ENCODE results near the gene ZNF483.
"Not testable (repeated sequence)": the region's sequence is repeated elsewhere in the genome, so short reads cannot be mapped to it uniquely, and the experiment has no call there.

The ZNF483 gene

GRCh38 chr9:111525056-111525977 is at the start of gene ZNF483:
TSS of gene ZNF483 (plus strand) at chr9:111525179. CDS start at chr9:111527396, 2,217 bp downstream.
- peak; percentile 45 for DNase-seq
- in situ Hi-C loops (cut with HindIII; ENCODE audit: low pct_ligation_motif_present, low pct_unique_long_range_greater_than_20kb, low sequenced_read_pairs) = no loop called here

GRCh38 chr9:111475195-111475594 is 49.8 kb upstream of the ZNF483 start:
- DNase-seq = no peak
- in situ Hi-C loops (cut with HindIII; ENCODE audit: low pct_ligation_motif_present, low pct_unique_long_range_greater_than_20kb, low sequenced_read_pairs) = no loop called here

GRCh38 chr9:111477677-111478076 is 47.3 kb upstream of the ZNF483 start:
- DNase-seq = no peak
- in situ Hi-C loops (cut with HindIII; ENCODE audit: low pct_ligation_motif_present, low pct_unique_long_range_greater_than_20kb, low sequenced_read_pairs) = no loop called here

- DNase-seq = no peak
- in situ Hi-C loops (cut with HindIII; ENCODE audit: low pct_ligation_motif_present, low pct_unique_long_range_greater_than_20kb, low sequenced_read_pairs) = no loop called here
Measured at GRCh38 chr9:111481885-111482636, 42.9 kb upstream of the ZNF483 start.

GRCh38 chr9:111482694-111483438 is 42.1 kb upstream of the ZNF483 start:
- in situ Hi-C loops (cut with HindIII; ENCODE audit: low pct_ligation_motif_present, low pct_unique_long_range_greater_than_20kb, low sequenced_read_pairs) = no loop called here
- peak; percentile 57 for DNase-seq

GRCh38 chr9:111483439-111483857 is 41.5 kb upstream of the ZNF483 start:
- in situ Hi-C loops (cut with HindIII; ENCODE audit: low pct_ligation_motif_present, low pct_unique_long_range_greater_than_20kb, low sequenced_read_pairs) = no loop called here
- no peak for DNase-seq

- in situ Hi-C loops (cut with HindIII; ENCODE audit: low pct_ligation_motif_present, low pct_unique_long_range_greater_than_20kb, low sequenced_read_pairs) = no loop called here
- peak; percentile 78 for DNase-seq
Measured at GRCh38 chr9:111483858-111484571, 41.0 kb upstream of the ZNF483 start, which contains the start of gene ECPAS. TSS of gene ECPAS (minus strand) at chr9:111484383. CDS start at chr9:111472918, 11,465 bp downstream.

- DNase-seq = no peak
- in situ Hi-C loops (cut with HindIII; ENCODE audit: low pct_ligation_motif_present, low pct_unique_long_range_greater_than_20kb, low sequenced_read_pairs) = no loop called here
Measured at GRCh38 chr9:111484572-111484894, 40.4 kb upstream of the ZNF483 start.

- DNase-seq; in situ Hi-C loops (cut with HindIII; ENCODE audit: low pct_ligation_motif_present, low pct_unique_long_range_greater_than_20kb, low sequenced_read_pairs): not testable (repeated sequence)
Measured at GRCh38 chr9:111497196-111497595, 27.8 kb upstream of the ZNF483 start.

- in situ Hi-C loops (cut with HindIII; ENCODE audit: low pct_ligation_motif_present, low pct_unique_long_range_greater_than_20kb, low sequenced_read_pairs) = no loop called here
- DNase-seq = no peak
Measured at GRCh38 chr9:111501005-111501562, 23.9 kb upstream of the ZNF483 start.

- no peak for DNase-seq
- in situ Hi-C loops (cut with HindIII; ENCODE audit: low pct_ligation_motif_present, low pct_unique_long_range_greater_than_20kb, low sequenced_read_pairs) = no loop called here
Measured at GRCh38 chr9:111501648-111502047, 23.3 kb upstream of the ZNF483 start.

GRCh38 chr9:111502506-111502905 is 22.5 kb upstream of the ZNF483 start:
- no peak for DNase-seq
- in situ Hi-C loops (cut with HindIII; ENCODE audit: low pct_ligation_motif_present, low pct_unique_long_range_greater_than_20kb, low sequenced_read_pairs) = no loop called here

- not testable (repeated sequence) for DNase-seq
Measured at GRCh38 chr9:111511581-111511980, 13.4 kb upstream of the ZNF483 start.

GRCh38 chr9:111514967-111515366 is 10.0 kb upstream of the ZNF483 start:
- in situ Hi-C loops (cut with HindIII; ENCODE audit: low pct_ligation_motif_present, low pct_unique_long_range_greater_than_20kb, low sequenced_read_pairs) = no loop called here

More at GRCh38 chr9:111511581-111511980, 13.4 kb upstream of the ZNF483 start:
- in situ Hi-C loops (cut with HindIII; ENCODE audit: low pct_ligation_motif_present, low pct_unique_long_range_greater_than_20kb, low sequenced_read_pairs) = not testable (repeated sequence)

GRCh38 chr9:111516061-111516465 is 8.9 kb upstream of the ZNF483 start:
- DNase-seq = no peak
- in situ Hi-C loops (cut with HindIII; ENCODE audit: low pct_ligation_motif_present, low pct_unique_long_range_greater_than_20kb, low sequenced_read_pairs) = no loop called here

More at GRCh38 chr9:111514967-111515366, 10.0 kb upstream of the ZNF483 start:
- no peak for DNase-seq

- DNase-seq = no peak
- in situ Hi-C loops (cut with HindIII; ENCODE audit: low pct_ligation_motif_present, low pct_unique_long_range_greater_than_20kb, low sequenced_read_pairs) = no loop called here
Measured at GRCh38 chr9:111524731-111525055, 286 bp upstream of the ZNF483 start.

- no peak for DNase-seq
- in situ Hi-C loops (cut with HindIII; ENCODE audit: low pct_ligation_motif_present, low pct_unique_long_range_greater_than_20kb, low sequenced_read_pairs) = no loop called here
Measured at GRCh38 chr9:111527347-111527746, 2.4 kb downstream of the ZNF483 start.

GRCh38 chr9:111529787-111530186 is 4.8 kb downstream of the ZNF483 start:
- in situ Hi-C loops (cut with HindIII; ENCODE audit: low pct_ligation_motif_present, low pct_unique_long_range_greater_than_20kb, low sequenced_read_pairs) = no loop called here
- DNase-seq = no peak

All from ACHN (cell line).